HG03469 (cell line): Measurements from ENCODE around the gene TTLL11.

Source experiments
- ATAC-seq: cut with Tn5 transposase; IDR thresholded peaks from one replicate; pipeline ENCODE4 v1.9.1; 2021; ENCODE audit warnings: mild to moderate bottlenecking, moderate library complexity, moderate number of reproducible peaks; ENCODE audit not compliant: unreplicated experiment

TTLL11 gene

DNA sequence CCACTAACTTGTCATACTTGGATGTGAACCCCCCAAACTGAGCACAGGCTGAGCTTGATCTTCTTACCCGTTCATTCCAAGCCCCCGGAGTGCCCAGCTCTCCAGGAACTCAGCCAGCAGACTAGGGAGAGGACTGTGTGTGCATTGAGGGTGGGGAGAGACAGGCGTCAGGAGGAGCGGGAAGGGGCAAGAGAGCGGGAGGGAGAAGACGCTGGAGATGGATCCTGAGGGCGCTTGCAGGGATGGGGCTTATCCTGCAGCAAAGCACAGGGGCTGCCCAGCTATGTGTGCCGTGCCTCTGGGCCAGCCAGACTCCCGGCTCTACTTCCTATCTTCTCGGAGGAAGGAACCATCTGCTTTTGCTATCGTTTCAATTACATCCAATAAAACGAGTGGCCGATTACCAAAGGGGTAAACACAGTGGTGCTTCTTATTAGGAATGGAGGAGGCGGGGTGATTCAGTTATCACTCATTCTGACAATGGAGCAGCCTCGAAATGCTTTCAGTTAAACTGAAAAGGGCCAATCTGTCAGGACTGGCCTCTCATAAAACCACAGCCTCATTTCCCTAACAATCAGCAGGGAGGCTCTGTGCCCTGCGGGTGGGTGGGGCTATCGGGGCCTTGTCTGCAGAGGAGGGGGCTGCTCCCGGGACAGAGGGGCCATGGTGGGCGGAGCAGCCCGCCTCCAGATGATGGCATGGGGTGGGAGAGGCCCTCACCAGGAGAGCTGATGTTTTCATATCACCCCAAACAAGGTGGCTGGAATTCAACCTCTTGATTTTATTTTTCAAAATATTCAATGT is 273.5 kb downstream of the TTLL11 start:
- no peak for ATAC-seq

- no peak for ATAC-seq
Observed at GRCh38 chr9:121818841-121819427, 274.2 kb downstream of the TTLL11 start.

- ATAC-seq = no peak
Observed at GRCh38 chr9:121818016-121818661, 275.0 kb downstream of the TTLL11 start.

GRCh38 chr9:121817476-121817875 is 275.6 kb downstream of the TTLL11 start:
- no peak for ATAC-seq

DNA sequence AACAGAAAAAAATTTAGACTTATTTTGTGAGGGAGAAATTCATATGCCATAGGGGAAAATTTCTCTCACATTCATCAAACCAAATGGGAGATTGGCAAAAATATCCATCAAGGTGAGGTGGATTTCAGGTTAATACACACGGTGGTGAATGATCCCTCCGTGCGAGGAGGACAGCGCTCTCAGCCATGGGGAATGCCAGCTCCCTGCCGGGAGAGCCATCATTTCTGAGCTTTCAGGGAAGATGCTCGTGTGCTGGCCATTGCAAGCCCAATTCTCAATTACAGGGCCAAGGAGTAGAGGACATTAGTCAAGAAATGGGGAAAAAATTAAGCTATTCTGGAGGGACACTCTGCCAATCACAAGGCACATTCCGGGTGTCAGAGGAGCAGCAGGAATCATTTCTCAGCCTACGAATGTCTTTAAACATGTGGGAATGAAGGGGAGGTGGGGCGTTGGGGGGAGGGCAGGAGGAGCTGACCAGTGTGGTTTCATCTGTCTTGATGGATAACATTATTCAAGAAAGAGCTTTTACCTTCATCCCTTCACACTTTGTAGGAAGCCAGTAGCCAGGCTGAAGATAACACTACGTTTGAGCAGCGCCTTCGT is 276.2 kb downstream of the TTLL11 start:
- no peak for ATAC-seq

GRCh38 chr9:121816449-121816817 is 276.7 kb downstream of the TTLL11 start:
- no peak for ATAC-seq

DNA sequence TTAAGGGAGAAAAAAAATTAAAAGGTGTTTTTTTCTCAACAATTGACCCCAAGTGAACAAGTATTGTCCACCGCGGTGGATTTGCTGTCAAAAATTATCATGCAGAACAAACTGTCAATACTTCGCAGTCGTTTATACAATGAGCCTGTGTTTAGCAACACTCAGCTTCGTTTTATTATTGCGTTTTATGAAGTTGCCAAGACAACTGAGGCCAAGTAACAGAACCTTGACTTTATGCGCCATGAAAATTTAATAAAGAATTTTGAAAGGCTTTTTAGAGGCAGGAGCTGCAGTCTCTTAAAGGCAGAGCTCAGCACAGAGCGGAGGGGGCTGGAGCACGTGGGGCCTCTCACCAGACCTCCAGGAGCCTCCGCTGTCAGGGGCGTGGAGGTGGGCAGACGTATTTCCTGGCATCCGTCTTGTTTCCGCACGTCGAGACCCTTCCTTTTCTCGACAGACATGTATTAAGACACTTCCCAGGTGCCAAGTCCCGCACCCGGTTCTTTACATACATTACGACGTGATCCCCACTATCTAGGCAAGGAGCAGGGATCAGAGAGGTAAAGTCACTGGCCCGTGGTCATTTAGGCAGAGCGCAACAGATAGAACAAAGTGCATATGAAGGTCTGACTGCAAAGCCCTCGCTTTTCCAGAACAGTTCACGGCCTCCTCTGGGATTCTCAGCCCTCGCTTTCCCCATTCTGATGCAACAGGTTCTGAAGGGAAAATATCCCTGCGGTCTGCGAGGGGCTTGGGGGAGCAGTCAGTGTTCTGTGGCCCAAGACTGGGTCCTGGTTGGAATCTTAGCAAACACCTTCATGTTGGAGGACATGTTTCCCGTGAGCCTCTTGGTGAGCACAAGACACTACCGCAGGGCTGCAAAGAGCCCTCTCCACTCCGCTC is 277.3 kb downstream of the TTLL11 start:
- ATAC-seq = no peak

DNA sequence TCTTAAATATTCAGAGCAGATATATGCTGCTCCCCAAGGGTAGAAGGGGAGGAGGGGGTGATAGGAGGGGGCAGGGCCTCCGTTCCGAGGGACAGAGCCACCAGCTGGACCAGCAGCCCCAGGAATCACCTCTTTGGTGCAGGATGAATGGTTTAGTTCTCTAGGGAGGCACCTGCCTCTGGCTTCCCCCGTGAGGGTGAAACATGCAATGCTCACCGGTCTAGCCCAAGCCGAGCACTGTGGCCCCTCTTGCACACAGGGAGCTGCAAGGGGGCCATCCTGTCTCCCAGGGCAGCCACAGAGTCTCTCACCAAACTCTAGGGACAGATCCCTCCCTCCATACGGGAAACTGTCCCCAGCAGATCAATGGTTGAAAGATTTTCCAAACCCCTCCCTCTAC is 278.0 kb downstream of the TTLL11 start:
- ATAC-seq = no peak

GRCh38 chr9:121814594-121814993 is 278.5 kb downstream of the TTLL11 start:
- no peak for ATAC-seq

GRCh38 chr9:121813519-121814210 is 279.4 kb downstream of the TTLL11 start:
- no peak for ATAC-seq

GRCh38 chr9:121812159-121812735 is 280.9 kb downstream of the TTLL11 start:
- no peak for ATAC-seq

- ATAC-seq = no peak
Observed at GRCh38 chr9:121811751-121812150, 281.4 kb downstream of the TTLL11 start.

DNA sequence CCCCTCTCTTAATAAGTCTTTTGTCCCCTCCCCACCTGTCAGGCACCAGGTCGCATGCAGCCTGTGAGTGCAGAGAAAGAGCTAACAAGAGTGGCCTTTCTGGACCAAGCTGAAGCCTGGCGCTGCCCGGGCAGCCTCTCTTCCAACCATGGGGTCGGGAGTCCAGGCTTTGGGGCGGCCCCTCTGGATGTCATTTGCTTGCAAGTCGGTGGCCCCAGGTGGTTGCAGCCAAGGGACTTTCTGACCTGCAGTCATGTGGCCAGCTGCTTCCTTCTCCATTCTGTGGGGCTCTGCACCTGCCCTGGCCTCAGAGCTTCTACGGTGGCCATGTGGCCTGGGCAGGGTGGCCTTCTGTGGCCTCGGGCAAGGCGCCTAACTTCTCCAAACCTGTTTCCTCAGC is 282.0 kb downstream of the TTLL11 start:
- no peak for ATAC-seq

DNA sequence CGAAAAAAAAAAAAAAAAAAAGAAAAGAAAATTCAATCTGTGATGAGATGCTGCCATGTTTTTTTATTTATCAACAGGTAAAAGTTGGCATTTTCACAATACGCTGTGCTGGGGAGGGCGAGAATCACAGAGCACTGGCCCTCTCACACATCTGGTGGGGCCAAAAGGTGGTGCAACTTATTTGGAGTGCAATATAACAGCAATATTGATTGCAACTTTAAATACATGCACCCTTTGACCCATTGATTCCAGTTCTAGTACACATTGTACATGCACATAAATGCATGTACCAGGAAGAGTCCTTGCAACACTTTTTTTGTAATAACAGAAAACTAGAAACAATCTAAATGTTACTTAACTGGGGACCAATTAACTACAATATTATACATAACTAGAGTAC is 282.6 kb downstream of the TTLL11 start:
- ATAC-seq = no peak

GRCh38 chr9:121809356-121810050 is 283.6 kb downstream of the TTLL11 start:
- no peak for ATAC-seq

GRCh38 chr9:121808781-121809180 is 284.3 kb downstream of the TTLL11 start:
- ATAC-seq = no peak

GRCh38 chr9:121807823-121808278 is 285.3 kb downstream of the TTLL11 start:
- ATAC-seq = no peak

DNA sequence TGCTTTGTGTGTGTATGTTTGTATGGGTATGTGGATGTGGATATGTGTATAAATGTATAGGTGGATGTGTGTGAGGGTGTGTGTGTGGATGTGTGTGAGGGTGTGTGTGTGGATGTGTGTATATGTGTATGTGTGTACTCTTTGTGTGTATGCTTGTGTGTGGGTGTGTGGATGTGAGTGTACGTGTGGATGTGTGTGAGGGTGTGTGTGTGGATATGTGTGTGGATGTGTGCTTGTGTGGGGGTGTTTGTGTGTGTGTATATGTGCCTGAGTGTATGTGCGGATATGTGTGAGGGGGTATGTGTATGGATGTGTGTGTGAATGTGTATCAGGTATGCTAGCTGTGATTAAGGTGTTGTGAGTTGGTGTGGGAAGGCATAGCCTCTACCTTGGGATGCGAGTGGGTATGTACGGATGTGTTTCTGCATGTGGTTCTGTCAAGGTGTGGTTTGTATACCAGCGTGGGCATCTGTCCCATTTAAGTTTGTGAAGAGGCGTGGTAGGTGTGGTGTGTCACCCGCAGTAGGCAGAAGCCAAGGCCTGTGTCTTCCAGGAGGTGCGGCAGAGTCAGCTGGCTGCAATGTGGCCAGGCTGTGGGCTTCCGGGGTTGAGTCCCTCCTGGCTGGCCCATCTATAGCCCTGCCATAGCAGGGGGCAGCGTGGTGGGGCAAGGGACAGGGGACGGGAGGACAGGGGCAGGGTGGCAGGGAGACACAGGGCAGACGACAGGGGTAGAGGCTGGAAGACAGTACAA is 285.9 kb downstream of the TTLL11 start:
- ATAC-seq = no peak
